Suprapubic skin (tissue), 4 donors: ENCODE measurements around the gene PRICKLE1.

Experiments
- CTCF ChIP-seq, 2 donors: fragments of 200-600 bp in 1 of 2; fragments of 450-650 bp in 1 of 2; sonication (generic) in 1 of 2; IDR thresholded peaks; one replicate each; pipeline ENCODE4 v1.5.1; 2016 to 2019; ENCODE audit warnings: antibody characterized with exemption in 2 of 2, mild to moderate bottlenecking in 1 of 2, moderate library complexity in 1 of 2
- POLR2A ChIP-seq, 2 donors: fragments of 450-650 bp; IDR thresholded peaks; one replicate each; pipeline ENCODE4 v1.6.1; 2017; ENCODE audit warnings: antibody characterized with exemption in 2 of 2, mild to moderate bottlenecking in 2 of 2, moderate library complexity in 2 of 2
- POLR2AphosphoS5 ChIP-seq, 3 donors: sonication (generic); formaldehyde crosslinking; IDR thresholded peaks; one replicate each; pipeline ENCODE4 v1.6.1; 2017; ENCODE audit warnings: antibody characterized with exemption in 3 of 3

GRCh38 chr12:42585154-42585840, 4.2 kb downstream of the PRICKLE1 start:
- no peak for TF ChIP-seq CTCF (IDR thresholded peaks at IDR 0.05)
- TF ChIP-seq POLR2AphosphoS5 (IDR thresholded peaks at IDR 0.05), result no peak
- no peak for TF ChIP-seq POLR2A (IDR thresholded peaks at IDR 0.05)
